Mesenchymal stem cell (in vitro differentiated cells and primary cell): ENCODE results near the gene FBP2.
"Not testable (repeated sequence)": the region's sequence is repeated elsewhere in the genome, so short reads cannot be mapped to it uniquely, and the experiment has no call there.

Source experiments
- DNase-seq: peaks from one replicate; pipeline ENCODE4 v3.0.0-alpha.2; 2013
- H2AFZ ChIP-seq: one replicate; pipeline ENCODE4 v1.6.1; 2013; ENCODE audit warnings: low read depth, mild to moderate bottlenecking, control low read depth, inconsistent platforms, low read length, moderate library complexity
- H2AK5ac ChIP-seq: 2 replicates; pipeline ENCODE4 v1.6.1; 2013; ENCODE audit warnings: low read length, moderate library complexity, mild to moderate bottlenecking, inconsistent platforms; ENCODE audit not compliant: severe bottlenecking
- H2BK120ac ChIP-seq: one replicate; pipeline ENCODE4 v1.6.1; 2013; ENCODE audit warnings: low read depth, mild to moderate bottlenecking, inconsistent platforms, low read length, moderate library complexity
- H2BK12ac ChIP-seq, 2 experiments: one replicate each; pipeline ENCODE4 v1.6.1; 2013; ENCODE audit warnings: inconsistent platforms in 2 of 2, low read length in 2 of 2, mild to moderate bottlenecking in 2 of 2, moderate library complexity in 2 of 2, control low read depth in 1 of 2
- H2BK15ac ChIP-seq: one replicate; pipeline ENCODE4 v1.6.1; 2013; ENCODE audit warnings: mild to moderate bottlenecking, low read depth, inconsistent platforms; ENCODE audit not compliant: poor library complexity, severe bottlenecking
- H2BK5ac ChIP-seq: 2 replicates; pipeline ENCODE4 v1.6.1; 2013; ENCODE audit warnings: low read depth, mild to moderate bottlenecking, low read length, control low read depth, inconsistent platforms; ENCODE audit not compliant: poor library complexity, severe bottlenecking
- H3K14ac ChIP-seq, 2 experiments: one replicate each; pipeline ENCODE4 v1.6.1; 2013; ENCODE audit warnings: inconsistent platforms in 2 of 2, low read length in 2 of 2, control low read depth in 1 of 2, mild to moderate bottlenecking in 1 of 2, moderate library complexity in 1 of 2
- H3K18ac ChIP-seq, 2 experiments: one replicate each; pipeline ENCODE4 v1.6.1; 2013; ENCODE audit warnings: inconsistent platforms in 2 of 2, low read length in 2 of 2, control low read depth in 1 of 2, low read depth in 1 of 2, mild to moderate bottlenecking in 1 of 2
- H3K23ac ChIP-seq, 2 experiments: one replicate each; pipeline ENCODE4 v1.6.1; 2013; ENCODE audit warnings: inconsistent platforms in 2 of 2, low read length in 2 of 2, mild to moderate bottlenecking in 2 of 2, moderate library complexity in 2 of 2, control low read depth in 1 of 2
- H3K27ac ChIP-seq: 2 replicates; pipeline ENCODE4 v1.5.1; 2013; ENCODE audit warnings: mild to moderate bottlenecking, moderate library complexity, low read length, control low read depth, inconsistent platforms; ENCODE audit not compliant: poor library complexity, severe bottlenecking
- H3K27me3 ChIP-seq, 2 experiments: 2 replicates each; pipeline versions ENCODE4 v1.6.1 to v1.7.0; 2013; ENCODE audit warnings: low read length in 2 of 2, mild to moderate bottlenecking in 2 of 2, moderate library complexity in 2 of 2, control low read depth in 1 of 2, inconsistent platforms in 1 of 2; ENCODE audit not compliant: control insufficient read depth in 1 of 2, insufficient read depth in 1 of 2
- H3K36me3 ChIP-seq, 2 experiments: 2 replicates each; pipeline versions ENCODE4 v1.6.1 to v1.7.0; 2013; ENCODE audit warnings: low read length in 2 of 2, control low read depth in 1 of 2, inconsistent platforms in 1 of 2, low read depth in 1 of 2, mild to moderate bottlenecking in 1 of 2; ENCODE audit not compliant: insufficient read depth in 2 of 2, control insufficient read depth in 1 of 2
- H3K4ac ChIP-seq, 2 experiments: one replicate each; pipeline ENCODE4 v1.6.1; 2013; ENCODE audit warnings: inconsistent platforms in 2 of 2, low read length in 2 of 2, mild to moderate bottlenecking in 2 of 2, moderate library complexity in 2 of 2, control low read depth in 1 of 2, low read depth in 1 of 2
- H3K4me1 ChIP-seq: 2 replicates; pipeline ENCODE4 v1.6.1; 2013; ENCODE audit warnings: low read depth, low read length, control low read depth; ENCODE audit not compliant: control insufficient read depth, insufficient read depth
- H3K4me2 ChIP-seq: 2 replicates; pipeline ENCODE4 v1.6.1; 2013; ENCODE audit warnings: low read length, mild to moderate bottlenecking, inconsistent platforms; ENCODE audit not compliant: poor library complexity, severe bottlenecking
- H3K4me3 ChIP-seq, 2 experiments: 2 replicates each; pipeline versions ENCODE4 v1.5.1 to v1.7.0; 2013; ENCODE audit warnings: low read length in 2 of 2, mild to moderate bottlenecking in 2 of 2, control low read depth in 1 of 2, low read depth in 1 of 2; ENCODE audit not compliant: insufficient read depth in 1 of 2
- H3K79me1 ChIP-seq: replicated peaks from 2 replicates; pipeline ENCODE4 v1.6.1; 2013; ENCODE audit warnings: mild to moderate bottlenecking, control low read depth, low read length, inconsistent platforms; ENCODE audit not compliant: poor library complexity, severe bottlenecking
- H3K9ac ChIP-seq: 2 replicates; pipeline ENCODE4 v1.7.0; 2013; ENCODE audit warnings: mild to moderate bottlenecking, low read length, moderate library complexity
- H3K9me3 ChIP-seq: 2 replicates; pipeline ENCODE4 v1.7.0; 2013; ENCODE audit warnings: mild to moderate bottlenecking, low read length; ENCODE audit not compliant: control insufficient read depth
- H4K8ac ChIP-seq: one replicate; pipeline ENCODE4 v1.6.1; 2013; ENCODE audit warnings: inconsistent platforms, mild to moderate bottlenecking, low read length, moderate library complexity
- H4K91ac ChIP-seq: one replicate; pipeline ENCODE4 v1.6.1; 2013; ENCODE audit warnings: mild to moderate bottlenecking, low read length, inconsistent platforms
- WGBS: methylation state at CpG from one replicate; pipeline ENCODE4 v1.1.7; 2013; ENCODE audit warnings: mixed read lengths; 5-methylcytosine and 5-hydroxymethylcytosine counted together

FBP2 gene

DNA sequence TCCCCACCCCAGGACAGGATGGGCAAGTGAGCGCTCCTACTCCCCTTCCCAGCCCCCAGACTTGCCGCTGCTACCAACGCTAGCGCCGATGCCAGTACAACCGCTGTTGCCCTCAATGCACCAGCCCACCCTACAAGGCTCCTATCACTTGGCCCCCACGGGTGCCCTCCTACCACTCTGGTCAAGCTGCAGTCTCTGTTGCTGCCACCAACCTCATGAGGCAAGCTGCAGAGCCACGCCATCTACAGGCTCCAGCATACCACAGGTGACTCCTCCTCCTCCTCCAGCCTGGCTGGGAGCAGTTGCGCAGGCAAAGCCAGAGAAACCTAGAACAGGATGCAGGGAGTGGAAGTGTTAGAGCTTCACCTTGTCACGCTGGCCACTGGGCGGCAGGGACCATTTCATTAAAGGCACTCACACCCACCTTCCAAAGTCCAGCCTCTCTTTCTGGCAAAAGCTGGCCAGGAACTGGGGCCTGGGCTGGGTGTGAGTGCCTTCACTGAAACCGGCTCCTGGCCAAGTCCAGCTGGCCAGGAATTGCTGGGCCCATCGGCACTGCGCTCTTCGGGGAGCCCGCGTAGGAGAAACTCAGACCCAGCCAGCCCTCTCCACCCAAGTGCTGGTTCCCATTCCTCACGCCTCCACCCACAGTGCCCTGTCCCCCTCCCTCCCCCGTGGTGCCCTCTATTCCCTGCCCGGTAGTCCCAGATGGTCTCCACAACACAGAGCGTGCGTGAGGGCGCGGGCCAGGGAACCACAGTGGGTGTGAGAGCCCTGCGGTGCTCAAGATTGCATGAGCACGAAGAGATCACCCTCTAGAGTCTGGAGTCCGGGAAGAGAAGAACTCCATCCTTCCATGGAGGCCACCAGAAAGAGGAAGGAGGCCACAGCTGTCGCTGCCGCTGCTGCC, 40.3 kb downstream of the FBP2 start:
- Histone ChIP-seq H3K4me1 (peaks cover 14% of the 10 kb centered on the region), H3K4me3 (no peak overlapping the region), H3K79me1 (peaks cover 2% of the 10 kb centered on the region), H3K18ac (peak overlapping the region in 1 of 2 experiments; percentile 37), H4K91ac (no peak overlapping the region), H2BK15ac (no peak overlapping the region), H3K4ac (peak overlapping the region in 1 of 2 experiments; percentile 54), H3K23ac (no peak overlapping the region), H3K14ac (no peak overlapping the region), H3K4me2 (no peak overlapping the region), H2BK12ac (no peak overlapping the region), H2AFZ (no peak overlapping the region), H4K8ac (peak overlapping the region; percentile 29), H2BK5ac (no peak overlapping the region), H3K27ac (no peak overlapping the region), H3K9ac (no peak overlapping the region), H3K36me3 (no peaks in the 10 kb centered on the region), H3K27me3 (no peaks in the 10 kb centered on the region), H2BK120ac (no peak overlapping the region), H2AK5ac (no peak overlapping the region), H3K9me3 (no peaks in the 10 kb centered on the region)
- WGBS = 87% methylated on average over 28 of the region's 29 CpGs
- no peak for DNase-seq

DNA sequence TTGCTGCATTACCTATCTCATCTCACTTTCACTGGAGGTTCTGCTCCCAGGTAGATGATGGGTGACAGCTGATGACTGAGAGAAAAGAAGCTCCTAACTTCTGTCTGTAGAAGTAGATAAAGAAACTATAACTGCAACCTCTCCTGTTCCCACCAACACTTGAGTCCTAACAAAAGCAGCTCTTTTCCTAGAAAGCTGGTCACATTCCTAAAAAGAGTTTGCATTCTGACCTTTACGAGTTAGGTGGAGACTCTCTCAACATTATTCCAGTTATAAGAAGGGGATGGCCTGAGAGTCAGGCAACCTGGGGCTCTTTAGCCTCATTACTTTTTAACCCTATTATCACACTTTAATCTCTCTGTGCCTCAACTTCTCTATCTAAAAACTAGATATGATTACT, 47.7 kb downstream of the FBP2 start:
- Histone ChIP-seq H4K91ac (no peak overlapping the region), H2BK5ac (no peak overlapping the region), H3K27me3 (no peaks in the 10 kb centered on the region), H3K14ac (no peak overlapping the region), H3K4me2 (no peak overlapping the region), H2BK12ac (no peak overlapping the region), H3K79me1 (no peaks in the 10 kb centered on the region), H3K27ac (no peak overlapping the region), H3K4me1 (no peaks in the 10 kb centered on the region), H3K18ac (no peak overlapping the region), H4K8ac (no peak overlapping the region), H2BK15ac (no peak overlapping the region), H3K4me3 (no peak overlapping the region), H3K9ac (no peak overlapping the region), H2AK5ac (no peak overlapping the region), H2BK120ac (no peak overlapping the region), H3K36me3 (no peaks in the 10 kb centered on the region), H3K9me3 (no peaks in the 10 kb centered on the region), H2AFZ (no peak overlapping the region), H3K23ac (no peak overlapping the region), H3K4ac (no peak overlapping the region)
- DNase-seq = no peak
- 81% methylated on average over 1 of the region's 1 CpG for WGBS

DNA sequence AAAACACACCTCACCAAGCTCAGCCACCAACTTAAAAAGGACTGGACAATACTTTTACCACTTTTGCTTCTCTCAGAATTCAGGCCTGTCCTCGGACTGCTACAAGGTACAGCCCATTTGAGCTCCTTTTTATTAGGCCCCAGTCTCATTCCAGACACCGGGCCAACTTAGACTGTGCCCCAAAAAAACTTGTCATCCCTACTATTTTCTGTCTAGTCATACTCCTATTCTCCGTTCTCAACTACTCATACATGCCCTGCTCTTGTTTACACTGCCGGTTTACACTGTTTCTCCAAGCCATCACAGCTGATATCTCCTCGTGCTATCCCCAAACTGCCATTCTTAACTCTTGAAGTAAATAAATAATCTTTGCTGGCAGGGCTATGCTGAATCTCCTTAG, 49.3 kb downstream of the FBP2 start:
- not testable (repeated sequence) for H3K79me1 ChIP-seq, H4K8ac ChIP-seq, H2BK12ac ChIP-seq, H3K27ac ChIP-seq, H3K36me3 ChIP-seq, H3K18ac ChIP-seq, H3K27me3 ChIP-seq, H2BK15ac ChIP-seq, H3K4me2 ChIP-seq, H3K23ac ChIP-seq, H2AFZ ChIP-seq, H3K9ac ChIP-seq, H2BK5ac ChIP-seq, DNase-seq, H2BK120ac ChIP-seq, H3K4me3 ChIP-seq, H3K14ac ChIP-seq, H3K4ac ChIP-seq, H3K9me3 ChIP-seq, H4K91ac ChIP-seq, H3K4me1 ChIP-seq, H2AK5ac ChIP-seq
- WGBS = no CpG with 5 or more reads among the region's 5 CpGs

GRCh38 chr9:94538908-94539307, 54.7 kb downstream of the FBP2 start:
- Histone ChIP-seq H3K27me3 (no peaks in the 10 kb centered on the region), H2BK5ac (no peak overlapping the region), H3K36me3 (no peaks in the 10 kb centered on the region), H3K4me3 (no peak overlapping the region), H3K23ac (no peak overlapping the region), H4K8ac (no peak overlapping the region), H3K4me2 (no peak overlapping the region), H3K9me3 (no peaks in the 10 kb centered on the region), H2BK12ac (no peak overlapping the region), H3K14ac (no peak overlapping the region), H3K18ac (no peak overlapping the region), H3K79me1 (no peaks in the 10 kb centered on the region), H3K4ac (no peak overlapping the region), H2BK15ac (no peak overlapping the region), H3K27ac (no peak overlapping the region), H2BK120ac (no peak overlapping the region), H2AFZ (no peak overlapping the region), H3K4me1 (no peaks in the 10 kb centered on the region), H4K91ac (no peak overlapping the region), H2AK5ac (no peak overlapping the region), H3K9ac (no peak overlapping the region)
- 91% methylated on average over 4 of the region's 4 CpGs for WGBS
- DNase-seq = no peak
